AG09319 (cell line): ENCODE data around the gene SOX6.

Experiments
- DNase-seq: peaks from one replicate; pipeline ENCODE4 v3.0.0-alpha.2; 2010; ENCODE audit warnings: low read depth; ENCODE audit errors: extremely low read depth
- TF ChIP-seq, protein P1 (sequence below): IDR thresholded peaks from 2 replicates; pipeline ENCODE4 v1.5.1; 2011; ENCODE audit warnings: low read depth, mild to moderate bottlenecking, inconsistent platforms, low read length, moderate library complexity

SOX6 gene

DNA sequence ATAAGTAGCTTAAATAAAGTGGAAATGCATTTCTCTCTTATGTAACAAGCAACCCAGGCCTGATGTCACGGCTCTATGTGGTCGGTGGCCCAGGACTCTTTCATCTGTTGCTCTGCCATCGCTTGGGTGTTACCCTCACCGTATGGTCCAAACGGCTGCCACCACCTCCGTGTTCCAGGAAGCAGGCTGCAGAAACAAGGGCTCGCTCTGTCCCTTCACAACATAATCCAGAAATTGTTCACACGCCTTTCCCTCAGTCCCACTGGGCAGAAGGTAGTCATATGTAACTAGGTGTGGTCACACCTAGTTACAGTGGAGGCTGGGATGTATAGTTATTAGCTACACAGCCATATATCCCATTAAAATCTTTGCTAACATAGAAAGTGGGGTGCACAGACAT lies 421.0 kb downstream of the SOX6 start:
- DNase-seq = no peak
- TF ChIP-seq, protein P1, sequence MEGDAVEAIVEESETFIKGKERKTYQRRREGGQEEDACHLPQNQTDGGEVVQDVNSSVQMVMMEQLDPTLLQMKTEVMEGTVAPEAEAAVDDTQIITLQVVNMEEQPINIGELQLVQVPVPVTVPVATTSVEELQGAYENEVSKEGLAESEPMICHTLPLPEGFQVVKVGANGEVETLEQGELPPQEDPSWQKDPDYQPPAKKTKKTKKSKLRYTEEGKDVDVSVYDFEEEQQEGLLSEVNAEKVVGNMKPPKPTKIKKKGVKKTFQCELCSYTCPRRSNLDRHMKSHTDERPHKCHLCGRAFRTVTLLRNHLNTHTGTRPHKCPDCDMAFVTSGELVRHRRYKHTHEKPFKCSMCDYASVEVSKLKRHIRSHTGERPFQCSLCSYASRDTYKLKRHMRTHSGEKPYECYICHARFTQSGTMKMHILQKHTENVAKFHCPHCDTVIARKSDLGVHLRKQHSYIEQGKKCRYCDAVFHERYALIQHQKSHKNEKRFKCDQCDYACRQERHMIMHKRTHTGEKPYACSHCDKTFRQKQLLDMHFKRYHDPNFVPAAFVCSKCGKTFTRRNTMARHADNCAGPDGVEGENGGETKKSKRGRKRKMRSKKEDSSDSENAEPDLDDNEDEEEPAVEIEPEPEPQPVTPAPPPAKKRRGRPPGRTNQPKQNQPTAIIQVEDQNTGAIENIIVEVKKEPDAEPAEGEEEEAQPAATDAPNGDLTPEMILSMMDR = no peak

DNA sequence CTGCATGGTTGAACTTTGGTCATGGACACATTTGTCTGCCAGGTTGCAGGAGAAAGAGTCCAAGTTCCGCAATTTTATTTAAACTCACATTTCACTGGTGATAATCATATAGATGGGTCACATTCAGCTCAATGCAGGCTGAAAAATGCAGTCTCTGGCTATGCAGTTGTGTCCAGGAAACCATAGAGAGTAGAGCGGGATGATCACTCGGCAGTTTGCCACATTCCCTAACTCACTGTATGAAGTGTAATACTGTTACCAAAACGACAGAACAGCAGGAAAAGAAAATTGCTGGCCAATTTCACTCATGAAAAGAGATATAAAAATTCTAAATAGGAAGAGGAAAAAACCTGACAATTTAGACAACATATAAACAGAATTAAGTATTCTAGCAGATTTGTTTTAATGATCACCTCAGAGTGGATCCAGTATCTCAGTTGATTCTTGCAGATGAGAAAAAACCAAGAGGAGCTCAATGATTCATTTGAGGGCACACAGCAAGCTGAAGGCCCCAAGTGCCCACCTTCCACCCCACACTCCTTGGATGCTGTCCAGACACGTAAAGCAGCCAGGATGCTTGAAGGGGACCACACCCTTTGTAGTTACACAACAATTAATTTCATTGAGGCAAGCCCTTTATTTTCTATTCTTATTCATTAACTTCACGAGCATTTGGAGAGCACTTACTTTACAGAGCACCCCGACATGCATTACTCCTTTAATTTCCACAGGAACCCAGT lies 422.3 kb downstream of the SOX6 start:
- no peak for DNase-seq
- TF ChIP-seq, protein P1 = no peak

DNA sequence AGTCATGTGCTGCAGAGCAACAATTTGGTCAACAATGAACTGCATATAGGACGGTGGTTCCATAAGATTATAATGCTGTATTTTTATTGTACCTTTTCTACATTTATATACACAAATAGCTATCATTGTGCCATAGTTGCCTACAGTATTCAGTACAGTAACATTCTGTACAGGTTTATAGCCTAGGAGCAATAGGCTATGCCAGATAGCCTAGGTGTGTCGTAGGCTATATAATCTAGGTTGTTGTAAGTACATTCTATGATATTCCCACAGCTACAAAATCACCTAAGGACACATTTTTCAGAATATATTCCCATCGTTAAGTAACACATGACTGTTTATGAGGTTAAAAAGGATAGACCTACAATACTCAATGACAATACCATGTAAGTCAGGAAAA lies 423.9 kb downstream of the SOX6 start:
- DNase-seq = no peak
- TF ChIP-seq, protein P1 = no peak

DNA sequence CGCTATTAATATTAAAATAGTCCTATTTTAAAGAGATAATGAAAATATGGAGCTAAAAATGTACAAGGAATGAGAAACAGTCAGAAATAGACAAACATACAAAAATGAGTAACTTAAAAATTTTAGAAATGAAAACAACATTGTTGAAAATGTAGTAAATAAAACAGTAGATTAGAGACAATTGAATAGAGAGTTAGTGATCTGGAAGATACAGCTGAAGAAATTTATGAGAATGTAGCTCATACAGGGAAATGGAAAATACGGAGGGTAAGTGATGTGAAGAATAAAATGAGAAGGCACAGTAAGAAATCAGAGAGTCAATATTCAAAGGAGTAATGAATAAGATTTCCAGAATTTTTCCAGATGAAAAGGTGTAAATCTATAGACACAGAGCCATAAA lies 424.8 kb downstream of the SOX6 start:
- TF ChIP-seq, protein P1 = no peak
- no peak for DNase-seq

DNA sequence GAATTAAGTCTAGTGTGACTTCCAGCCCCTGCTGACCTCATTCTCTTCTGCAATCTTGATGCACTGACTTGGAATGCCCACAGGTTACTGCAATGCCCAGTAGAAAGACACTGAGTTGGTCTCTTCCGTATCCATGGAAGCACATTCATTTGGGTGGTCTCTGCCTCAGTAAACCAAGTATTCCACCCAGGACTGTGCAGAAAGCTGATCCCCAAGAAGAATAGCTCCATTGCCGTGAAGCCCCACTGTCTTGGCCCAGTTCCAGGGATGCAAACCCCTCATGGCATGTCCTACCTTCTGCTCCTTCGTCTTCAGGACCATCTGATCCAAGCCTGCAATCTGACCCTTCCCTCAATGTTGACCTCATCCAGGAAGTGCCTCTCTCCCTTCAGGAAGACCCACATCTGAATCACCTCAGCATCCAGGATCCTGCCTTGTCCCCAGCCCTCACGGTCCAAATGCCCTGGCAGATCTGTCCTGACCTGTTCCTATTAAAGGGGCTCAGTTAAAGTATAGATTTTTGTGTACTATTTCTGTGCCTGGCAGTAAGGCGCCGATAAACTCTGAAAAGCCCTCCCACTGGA lies 425.8 kb downstream of the SOX6 start:
- no peak for DNase-seq
- TF ChIP-seq, protein P1 = no peak

DNA sequence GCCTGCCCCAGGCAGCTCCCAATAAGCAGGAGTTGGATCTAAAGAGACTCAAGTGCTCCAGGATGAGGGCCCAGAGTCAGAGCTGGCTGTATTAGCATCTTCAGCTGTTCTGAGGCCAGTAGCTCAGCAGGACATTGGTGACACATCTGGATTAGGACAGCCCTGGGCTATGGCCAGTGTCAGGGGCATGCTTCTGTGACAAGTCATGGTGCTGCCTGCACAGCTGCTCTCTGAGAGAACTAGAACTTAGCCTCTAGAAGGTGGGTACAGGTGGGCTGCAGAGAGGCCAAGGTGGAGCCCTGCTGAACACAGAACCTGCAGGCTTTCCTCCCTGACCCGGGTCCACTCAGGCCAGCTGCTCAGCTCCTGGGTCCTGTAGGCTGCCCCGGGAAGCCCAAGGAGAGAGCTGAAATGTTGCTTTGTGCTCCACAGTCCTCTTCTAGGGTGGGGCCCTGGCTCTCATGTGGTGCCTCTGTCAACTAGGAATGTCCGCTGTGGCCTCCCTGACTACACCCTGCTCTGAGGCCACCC lies 426.9 kb downstream of the SOX6 start:
- TF ChIP-seq, protein P1 = no peak

DNA sequence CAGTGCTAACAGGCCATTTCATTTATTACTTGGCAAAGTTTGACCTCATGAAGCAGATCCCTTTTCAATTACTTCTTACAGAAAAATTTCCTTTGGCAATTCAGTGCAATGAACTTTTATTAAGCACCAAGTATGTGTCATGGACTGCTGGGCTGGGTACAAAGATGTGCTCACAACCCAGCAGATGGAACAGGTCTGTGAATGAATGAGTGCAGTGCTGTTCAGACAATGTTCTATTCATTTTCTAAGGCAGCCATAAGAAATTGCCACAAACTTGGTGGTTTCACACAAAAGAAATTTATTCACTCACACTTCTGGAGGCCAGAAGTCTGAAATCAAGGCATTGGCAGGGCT lies 428.5 kb downstream of the SOX6 start:
- TF ChIP-seq, protein P1 = no peak
- DNase-seq = no peak

More for the DNA sequence above, 426.9 kb downstream of the SOX6 start:
- DNase-seq = no peak
